ENCODE results near the gene LYAR.

- no peak for TF ChIP-seq REST (IDR thresholded peaks at IDR 0.05; ENCODE audit: insufficient read depth in 1 of 2, low read depth in 2 of 2, low read length in 1 of 2)
- TF ChIP-seq CTCF (IDR thresholded peaks at IDR 0.05): peak; percentile 59
- no peak for TF ChIP-seq POLR2AphosphoS5 (IDR thresholded peaks at IDR 0.05; ENCODE audit: low read depth, low read length)
Measured at GRCh38 chr4:4327652-4328121, 37.7 kb upstream of the LYAR start.
